Middle frontal gyrus (tissue), 1 donor: Measurements from ENCODE around the gene CALCOCO2.

Source experiments
- DNase-seq: peaks from one replicate; pipeline ENCODE4 v3.0.0-alpha.2; 2015; ENCODE audit warnings: low spot score; ENCODE audit errors: extremely low spot score

The CALCOCO2 gene

GRCh38 chr17:48873209-48873608 lies 42.4 kb downstream of the CALCOCO2 start:
- no peak for DNase-seq

DNA sequence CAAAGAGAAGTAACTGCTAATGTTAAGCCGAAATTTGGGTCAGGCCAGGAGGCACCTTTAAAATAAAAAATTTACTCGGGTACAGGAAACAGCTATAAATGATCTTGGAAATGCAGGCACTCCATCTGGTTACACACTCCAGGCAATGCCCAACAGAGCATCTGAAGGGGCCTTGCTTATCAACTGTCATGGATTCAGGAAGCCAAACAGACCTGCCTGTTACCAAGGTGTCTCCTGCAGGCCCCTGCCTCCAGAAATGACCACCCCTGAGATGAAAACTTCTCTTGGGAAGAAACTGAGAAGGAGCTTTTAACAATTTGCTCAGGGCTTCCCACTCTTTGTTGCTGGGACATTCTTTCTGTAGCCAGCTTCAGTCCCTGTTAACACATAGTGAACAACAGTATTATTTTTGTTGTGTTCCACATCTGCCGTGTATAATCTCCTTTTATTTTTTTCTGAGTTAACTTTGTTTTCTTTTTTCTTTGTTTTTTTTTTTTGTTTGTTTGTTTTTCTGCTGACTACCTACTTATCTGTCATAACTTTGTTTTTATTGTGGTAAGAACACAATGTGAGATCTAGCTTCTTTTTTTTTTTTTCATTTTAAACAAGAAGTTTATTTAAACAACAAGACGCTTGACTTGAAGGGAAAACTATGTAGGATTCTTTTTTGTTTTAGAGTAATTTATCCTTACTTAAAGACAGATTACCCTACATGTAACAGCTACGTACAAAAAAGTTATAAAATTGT lies 43.0 kb downstream of the CALCOCO2 start:
- DNase-seq, result no peak

DNA sequence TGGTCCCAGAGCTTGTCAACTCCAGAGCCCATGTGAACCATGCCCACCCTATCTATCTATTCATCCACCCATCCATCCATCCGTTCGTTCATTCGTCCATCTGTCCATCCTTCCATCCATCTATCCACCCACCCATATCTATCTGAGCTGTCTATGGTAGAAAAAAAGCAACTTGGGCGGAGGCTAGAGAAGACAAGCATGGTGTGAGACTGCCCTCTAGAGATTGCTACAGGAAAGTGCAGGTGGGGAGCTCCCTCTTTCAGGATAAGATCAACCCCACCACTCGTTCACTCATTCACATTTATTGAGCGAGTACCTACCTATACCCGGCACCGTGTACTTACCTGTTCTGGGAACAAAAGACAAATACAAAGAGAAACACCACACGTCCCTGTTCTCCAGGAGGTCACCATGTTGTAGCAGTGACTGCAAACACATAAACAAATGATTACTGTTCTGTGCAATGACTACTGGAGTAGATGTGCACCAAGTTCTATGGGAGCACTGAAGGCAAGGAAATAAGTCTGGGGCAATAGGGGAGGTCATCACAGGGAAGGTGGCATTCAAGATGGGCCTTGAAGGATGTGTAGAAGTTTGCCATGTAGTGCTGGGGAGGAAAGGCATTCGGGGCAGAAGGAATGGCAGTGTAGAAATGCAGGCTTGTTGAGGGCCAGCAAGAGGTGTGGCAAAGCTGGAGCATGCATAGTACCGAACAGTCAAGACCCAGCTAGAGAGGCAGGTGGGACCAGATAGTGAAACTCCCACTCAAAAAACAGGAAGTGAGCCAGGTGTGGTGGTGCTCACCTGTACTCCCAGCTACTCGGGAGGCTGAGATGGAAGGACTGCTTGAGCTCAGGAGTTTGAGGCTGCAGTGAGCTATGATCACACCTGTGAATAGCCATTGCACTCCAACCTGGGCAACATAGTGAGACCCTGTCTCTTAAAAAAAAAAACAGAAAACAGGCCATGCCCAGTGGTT lies 48.4 kb downstream of the CALCOCO2 start:
- peak; percentile 6 for DNase-seq

- DNase-seq, result no peak
These were observed 51.4 kb downstream of the CALCOCO2 start for GRCh38 chr17:48882272-48882671.

- no peak for DNase-seq
These were observed 52.3 kb downstream of the CALCOCO2 start for GRCh38 chr17:48883171-48883570.

GRCh38 chr17:48890086-48890485 lies 59.3 kb downstream of the CALCOCO2 start:
- no peak for DNase-seq

DNA sequence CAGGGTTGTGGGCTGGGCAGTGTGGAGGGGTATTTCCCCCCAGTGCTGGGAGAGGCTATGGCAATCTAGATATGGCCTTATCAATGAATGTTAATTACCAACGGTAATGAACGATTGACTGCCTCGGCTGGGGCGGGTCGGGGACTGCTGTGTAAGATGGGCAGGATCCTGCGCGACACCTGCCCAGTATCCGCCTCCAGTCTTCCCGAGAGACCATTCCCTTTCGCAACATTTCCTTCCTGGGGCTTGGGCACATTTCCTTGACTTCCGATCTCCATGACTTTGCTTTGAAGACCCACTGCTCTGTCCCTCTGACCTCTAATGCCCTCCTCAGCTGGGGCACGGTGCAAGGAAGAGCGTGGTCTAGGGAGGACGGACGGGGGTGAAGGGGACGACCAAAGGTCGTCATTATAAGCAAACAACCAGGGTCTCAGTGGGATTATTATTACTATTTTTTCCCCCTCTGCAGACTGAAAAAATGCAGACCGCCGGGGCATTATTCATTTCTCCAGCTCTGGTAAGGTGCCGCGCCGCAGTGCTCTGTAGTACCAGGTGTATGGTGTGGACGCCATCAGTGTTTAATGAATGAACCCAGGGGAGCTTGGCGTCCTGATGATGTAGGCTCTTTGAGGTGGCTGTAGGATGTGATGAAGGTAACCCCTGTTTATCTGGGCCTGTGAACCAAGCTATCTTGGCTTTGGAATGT lies 62.3 kb downstream of the CALCOCO2 start:
- DNase-seq, result no peak

GRCh38 chr17:48893646-48894508 lies 63.0 kb downstream of the CALCOCO2 start:
- no peak for DNase-seq

DNA sequence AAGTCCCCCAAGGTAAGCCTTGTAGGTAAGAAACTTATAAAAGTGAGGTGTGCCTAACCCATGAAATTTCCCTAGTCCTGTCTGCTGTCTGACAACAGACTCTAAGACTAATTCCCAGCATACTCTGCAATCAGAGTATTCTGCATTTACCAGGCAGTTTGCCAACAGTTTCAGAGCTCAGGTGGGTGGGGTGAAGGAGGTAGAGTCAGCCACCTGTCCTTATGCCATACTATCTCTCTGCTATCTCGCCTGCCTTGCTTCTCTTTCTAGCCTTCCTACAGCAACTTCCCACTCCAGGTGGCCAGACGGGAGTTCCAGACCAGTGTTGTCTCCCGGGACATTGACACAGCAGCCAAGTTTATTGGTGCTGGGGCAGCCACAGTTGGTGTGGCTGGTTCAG lies 64.1 kb downstream of the CALCOCO2 start:
- no peak for DNase-seq

GRCh38 chr17:48901241-48901640 lies 70.4 kb downstream of the CALCOCO2 start:
- DNase-seq, result no peak

DNA sequence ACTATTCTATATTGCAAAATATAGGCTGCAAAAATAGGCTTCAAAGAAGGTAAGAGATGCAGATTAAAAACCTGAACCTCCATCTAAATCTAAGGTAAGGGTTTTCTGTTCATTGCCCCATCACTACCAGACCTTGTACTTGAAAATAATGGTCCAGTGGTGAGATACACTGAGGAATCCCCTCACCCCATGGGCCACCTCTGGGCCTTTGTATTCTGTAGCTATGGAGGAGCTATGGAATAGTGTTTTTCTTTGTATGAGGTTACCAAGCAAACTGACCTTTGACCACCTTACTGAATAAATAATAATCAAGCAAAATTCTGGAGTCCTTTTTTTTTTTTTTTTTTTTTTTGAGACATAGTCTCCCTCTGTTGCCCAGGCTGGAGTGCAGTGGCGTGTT lies 72.6 kb downstream of the CALCOCO2 start:
- DNase-seq, result no peak

DNA sequence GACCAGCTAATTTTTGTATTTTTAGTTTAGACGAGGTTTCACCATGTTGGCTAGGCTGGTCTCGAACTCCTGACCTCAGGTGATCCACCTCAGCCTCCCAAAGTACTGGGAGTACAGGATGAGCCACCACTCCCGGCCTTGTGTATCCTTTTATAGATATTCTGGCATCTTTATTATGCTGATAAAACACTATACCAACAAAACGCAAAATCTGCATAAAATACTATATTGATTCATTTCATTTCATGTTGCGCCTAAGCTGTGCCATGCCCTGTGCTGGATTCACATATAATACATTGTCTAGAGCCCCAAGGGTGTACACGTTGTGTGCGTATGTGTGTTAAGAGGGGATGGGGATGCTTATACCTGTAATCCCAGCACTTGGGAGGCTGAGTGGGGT lies 73.6 kb downstream of the CALCOCO2 start:
- DNase-seq, result no peak

- no peak for DNase-seq
These were observed 75.2 kb downstream of the CALCOCO2 start for GRCh38 chr17:48905987-48906515.

GRCh38 chr17:48907713-48908046 lies 76.8 kb downstream of the CALCOCO2 start:
- DNase-seq, result peak; percentile 9

- DNase-seq, result peak; percentile 85
These were observed 77.4 kb downstream of the CALCOCO2 start, which contains the start of gene UBE2Z for GRCh38 chr17:48908047-48908843. Gene UBE2Z (plus strand): TSS chr17:48908407. CDS start chr17:48908504, 97 bp downstream.

DNA sequence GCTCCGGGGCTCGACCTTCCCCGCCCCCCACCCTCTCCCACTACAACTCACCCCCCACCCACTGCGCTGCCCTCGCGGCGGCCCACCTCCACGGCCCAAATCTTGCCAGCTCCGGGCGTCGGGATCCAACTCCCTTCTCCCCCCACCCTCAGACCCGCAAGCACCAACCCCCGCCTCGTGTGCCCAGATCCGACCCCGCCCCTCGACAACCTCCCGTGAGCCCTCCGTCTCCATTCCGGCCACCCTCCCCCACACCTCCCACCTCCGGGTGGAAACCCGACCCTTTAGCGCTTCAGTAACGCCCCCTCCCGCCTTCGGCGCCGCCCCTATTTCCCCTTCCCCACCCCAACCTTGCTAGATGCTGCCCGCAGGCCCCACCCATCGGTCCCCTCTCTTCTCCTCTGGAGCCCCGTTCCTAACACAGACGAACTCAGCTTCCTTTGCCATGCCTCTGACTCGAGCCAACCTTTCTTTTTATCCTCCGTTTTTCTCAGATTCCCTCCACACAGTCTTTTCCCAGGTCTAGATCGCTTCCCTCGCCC lies 78.1 kb downstream of the CALCOCO2 start:
- DNase-seq, result no peak

DNA sequence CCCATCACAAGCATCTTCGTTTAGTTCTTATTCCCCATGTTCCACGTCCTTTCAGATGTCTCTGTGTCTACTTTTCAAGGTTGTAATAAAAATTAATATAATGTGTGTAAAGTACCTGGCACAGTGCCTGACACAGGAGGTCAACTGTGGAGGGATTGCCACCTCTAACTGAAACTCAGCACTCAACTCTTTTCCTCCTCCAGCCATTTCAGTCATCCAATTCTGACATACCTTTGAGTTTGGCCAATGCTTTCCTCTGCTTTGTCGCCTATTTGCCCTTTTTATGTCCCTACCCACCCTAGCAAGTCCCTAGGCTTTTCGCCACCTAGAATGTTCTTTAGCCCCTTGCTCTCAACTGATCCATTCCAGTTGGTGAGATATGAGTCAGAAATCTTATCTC lies 78.9 kb downstream of the CALCOCO2 start:
- no peak for DNase-seq

DNA sequence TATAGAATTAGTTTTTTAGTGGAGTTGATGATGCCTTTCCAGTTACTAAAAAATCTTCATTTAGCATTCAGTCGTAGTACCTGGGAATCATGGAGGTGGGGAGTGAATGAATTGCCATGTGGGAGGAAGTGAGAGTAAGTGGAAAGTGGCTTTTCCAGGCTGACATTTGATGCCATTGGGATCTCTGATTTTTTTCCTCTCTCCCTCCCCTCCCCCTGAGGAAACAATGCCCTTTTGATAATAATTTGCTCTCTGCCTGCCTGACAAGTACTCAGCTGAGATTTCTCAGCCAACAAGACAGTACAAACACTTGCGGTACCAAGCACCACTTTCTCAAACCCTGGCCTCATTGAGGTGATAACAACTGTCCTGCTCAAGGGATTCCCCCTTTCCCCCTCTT lies 79.5 kb downstream of the CALCOCO2 start:
- DNase-seq, result no peak

DNA sequence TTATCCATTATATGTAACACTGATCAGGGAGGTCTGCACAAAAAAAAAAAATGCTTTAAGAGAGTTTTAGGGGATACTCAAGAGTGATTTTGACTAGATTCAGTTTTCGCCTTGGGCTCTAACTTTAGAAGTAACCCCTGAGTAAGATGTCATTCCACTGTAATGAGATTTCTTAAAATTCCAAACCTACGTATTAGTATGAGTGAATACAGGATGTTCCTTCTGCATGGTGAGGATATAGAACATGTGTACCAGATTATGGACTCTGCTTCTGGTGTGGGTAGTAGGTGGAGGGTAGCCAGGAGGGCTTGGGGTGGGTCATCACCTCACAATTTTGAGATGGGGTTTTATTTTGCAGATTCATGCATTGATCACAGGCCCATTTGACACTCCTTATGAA lies 81.6 kb downstream of the CALCOCO2 start:
- DNase-seq, result no peak
